Measurements from ENCODE around the gene PCDHB10. TPM values are rescaled to one million over a fixed set of nuclear protein-coding genes. Genes with fewer than 3 reads are reported as not detected.

PCDHB10 gene
- total RNA-seq = 0.58 TPM in 1 of 2 replicates, not detected in the other

GRCh38 chr5:141192110-141192725 is at the start of gene PCDHB10:
Gene PCDHB10 (plus strand): TSS chr5:141192353. CDS start chr5:141192553, 200 bp downstream.

GRCh38 chr5:141149812-141150211 is 42.3 kb upstream of the PCDHB10 start, which contains the start of gene PCDHB6:
Gene PCDHB6 (plus strand): TSS chr5:141150057. CDS start chr5:141150258, 201 bp downstream.

GRCh38 chr5:141172381-141173204 is 19.6 kb upstream of the PCDHB10 start, which contains the start of gene PCDHB7:
Gene PCDHB7 (plus strand): TSS chr5:141172644. CDS start chr5:141172836, 192 bp downstream.

GRCh38 chr5:141177577-141178191 is 14.5 kb upstream of the PCDHB10 start, which contains the start of gene PCDHB8:
Gene PCDHB8 (plus strand): TSS chr5:141177790. CDS start chr5:141178035, 245 bp downstream.

GRCh38 chr5:141182248-141182647 is 9.9 kb upstream of the PCDHB10 start, which contains the start of gene PCDHB16:
Gene PCDHB16 (plus strand): TSS chr5:141182387. CDS start chr5:141182560, 173 bp downstream.

GRCh38 chr5:141186897-141187512 is 5.1 kb upstream of the PCDHB10 start, which contains the start of gene PCDHB9:
Gene PCDHB9 (plus strand): TSS chr5:141187161. CDS start chr5:141187319, 158 bp downstream.

GRCh38 chr5:141199359-141200235 is 7.4 kb downstream of the PCDHB10 start, which contains the start of gene PCDHB11:
Gene PCDHB11 (plus strand): TSS chr5:141199627. CDS start chr5:141199775, 148 bp downstream.

GRCh38 chr5:141208478-141208877 is 16.3 kb downstream of the PCDHB10 start, which contains the start of gene PCDHB12:
Gene PCDHB12 (plus strand): TSS chr5:141208719. CDS start chr5:141208908, 189 bp downstream.

GRCh38 chr5:141213656-141214339 is 21.6 kb downstream of the PCDHB10 start, which contains the start of gene PCDHB13:
Gene PCDHB13 (plus strand): TSS chr5:141213919. CDS start chr5:141214124, 205 bp downstream.

GRCh38 chr5:141223112-141223783 is 31.1 kb downstream of the PCDHB10 start, which contains the start of gene PCDHB14:
Gene PCDHB14 (plus strand): TSS chr5:141223343. CDS start chr5:141223506, 163 bp downstream.

Other genes with a start within 250 kb of the PCDHB10 start
- gene PCDHAC2, start 225.9 kb upstream of the PCDHB10 start, total RNA-seq = not detected in 2 replicates
- not detected in 2 replicates for gene PCDHB1, start 141.0 kb upstream of the PCDHB10 start, total RNA-seq
- 0.18 and 0.29 TPM in 2 replicates for gene PCDHB2, start 97.7 kb upstream of the PCDHB10 start, total RNA-seq
- 0.89 TPM in 1 of 2 replicates, not detected in the other for gene PCDHB3, start 91.9 kb upstream of the PCDHB10 start, total RNA-seq
- not detected in 2 replicates for gene PCDHB4, start 70.5 kb upstream of the PCDHB10 start, total RNA-seq
- gene PCDHB5, start 57.1 kb upstream of the PCDHB10 start, total RNA-seq = under 0.01 TPM in 1 of 2 replicates, not detected in the other
- not detected in 2 replicates for gene PCDHB6, start 42.3 kb upstream of the PCDHB10 start, total RNA-seq
- gene PCDHB7, start 19.7 kb upstream of the PCDHB10 start, total RNA-seq = under 0.01 and 1.4 TPM in 2 replicates
- gene PCDHB8, start 14.6 kb upstream of the PCDHB10 start, total RNA-seq = not detected in 2 replicates
- gene PCDHB16, start 10.0 kb upstream of the PCDHB10 start, total RNA-seq = under 0.01 TPM in 2 replicates
- gene PCDHB9, start 5.2 kb upstream of the PCDHB10 start, total RNA-seq = 0.18 TPM in 1 of 2 replicates, not detected in the other
- gene PCDHB11, start 7.3 kb downstream of the PCDHB10 start, total RNA-seq = not detected in 2 replicates
- not detected in 2 replicates for gene PCDHB12, start 16.4 kb downstream of the PCDHB10 start, total RNA-seq
- gene PCDHB13, start 21.6 kb downstream of the PCDHB10 start, total RNA-seq = under 0.01 TPM in 1 of 2 replicates, not detected in the other
- under 0.01 and 1.7 TPM in 2 replicates for gene PCDHB14, start 31.0 kb downstream of the PCDHB10 start, total RNA-seq
- 0.35 TPM in 1 of 2 replicates, not detected in the other for gene PCDHB15, start 53.0 kb downstream of the PCDHB10 start, total RNA-seq
- gene SLC25A2, start 111.7 kb downstream of the PCDHB10 start, total RNA-seq = under 0.01 TPM in 1 of 2 replicates, not detected in the other
- gene TAF7, start 128.4 kb downstream of the PCDHB10 start, total RNA-seq = 45.8 and 59.5 TPM in 2 replicates
- gene PCDHGA1, start 138.2 kb downstream of the PCDHB10 start, total RNA-seq = 0.29 TPM in 1 of 2 replicates, not detected in the other
- gene PCDHGA2, start 146.4 kb downstream of the PCDHB10 start, total RNA-seq = 0.53 and 1.4 TPM in 2 replicates
- 0.18 TPM in 1 of 2 replicates, not detected in the other for gene PCDHGA3, start 151.5 kb downstream of the PCDHB10 start, total RNA-seq
- 0.35 TPM in 1 of 2 replicates, not detected in the other for gene PCDHGB1, start 157.7 kb downstream of the PCDHB10 start, total RNA-seq
- 0.58 and 2.1 TPM in 2 replicates for gene PCDHGA4, start 162.7 kb downstream of the PCDHB10 start, total RNA-seq
- 0.53 and 0.86 TPM in 2 replicates for gene PCDHGB2, start 167.6 kb downstream of the PCDHB10 start, total RNA-seq
- 0.29 and 0.89 TPM in 2 replicates for gene PCDHGA5, start 171.8 kb downstream of the PCDHB10 start, total RNA-seq
- 0.58 and 0.71 TPM in 2 replicates for gene PCDHGB3, start 177.9 kb downstream of the PCDHB10 start, total RNA-seq
- 0.86 and 1.4 TPM in 2 replicates for gene PCDHGA6, start 181.5 kb downstream of the PCDHB10 start, total RNA-seq
- 0.89 and 2.0 TPM in 2 replicates for gene PCDHGA7, start 190.4 kb downstream of the PCDHB10 start, total RNA-seq
- gene PCDHGB4, start 195.3 kb downstream of the PCDHB10 start, total RNA-seq = 3.9 and 4.6 TPM in 2 replicates
- gene PCDHGA8, start 200.3 kb downstream of the PCDHB10 start, total RNA-seq = 0.71 and 0.86 TPM in 2 replicates
- gene PCDHGB5, start 205.6 kb downstream of the PCDHB10 start, total RNA-seq = 6.7 and 7.2 TPM in 2 replicates
- gene PCDHGA9, start 210.4 kb downstream of the PCDHB10 start, total RNA-seq = 0.86 and 1.9 TPM in 2 replicates
- 0.29 and 0.89 TPM in 2 replicates for gene PCDHGB6, start 215.7 kb downstream of the PCDHB10 start, total RNA-seq
- gene PCDHGA10, start 220.6 kb downstream of the PCDHB10 start, total RNA-seq = 4.3 and 4.6 TPM in 2 replicates
- gene PCDHGB7, start 225.3 kb downstream of the PCDHB10 start, total RNA-seq = 4.3 and 6.0 TPM in 2 replicates
- gene PCDHGA11, start 228.7 kb downstream of the PCDHB10 start, total RNA-seq = 5.3 and 8.4 TPM in 2 replicates
- 14.9 and 15.6 TPM in 2 replicates for gene PCDHGA12, start 238.2 kb downstream of the PCDHB10 start, total RNA-seq